Esophagus muscularis mucosa (tissue), 3 donors: Measurements from ENCODE around the gene TBCD.

Source experiments
- POLR2AphosphoS5 ChIP-seq, 2 donors: sonication (generic); formaldehyde crosslinking; IDR thresholded peaks; one replicate each; pipeline ENCODE4 v1.6.1; 2017; ENCODE audit warnings: antibody characterized with exemption in 2 of 2
- TF ChIP-seq, protein P1 (sequence below), 3 experiments: fragments of 200-600 bp in 2 of 3; fragments of 450-650 bp in 1 of 3; sonication (generic) in 2 of 3; IDR thresholded peaks; one replicate each; pipeline ENCODE4 v1.5.1; 2017 to 2019; ENCODE audit warnings: antibody characterized with exemption in 3 of 3, mild to moderate bottlenecking in 2 of 3, moderate library complexity in 1 of 3

DNA sequence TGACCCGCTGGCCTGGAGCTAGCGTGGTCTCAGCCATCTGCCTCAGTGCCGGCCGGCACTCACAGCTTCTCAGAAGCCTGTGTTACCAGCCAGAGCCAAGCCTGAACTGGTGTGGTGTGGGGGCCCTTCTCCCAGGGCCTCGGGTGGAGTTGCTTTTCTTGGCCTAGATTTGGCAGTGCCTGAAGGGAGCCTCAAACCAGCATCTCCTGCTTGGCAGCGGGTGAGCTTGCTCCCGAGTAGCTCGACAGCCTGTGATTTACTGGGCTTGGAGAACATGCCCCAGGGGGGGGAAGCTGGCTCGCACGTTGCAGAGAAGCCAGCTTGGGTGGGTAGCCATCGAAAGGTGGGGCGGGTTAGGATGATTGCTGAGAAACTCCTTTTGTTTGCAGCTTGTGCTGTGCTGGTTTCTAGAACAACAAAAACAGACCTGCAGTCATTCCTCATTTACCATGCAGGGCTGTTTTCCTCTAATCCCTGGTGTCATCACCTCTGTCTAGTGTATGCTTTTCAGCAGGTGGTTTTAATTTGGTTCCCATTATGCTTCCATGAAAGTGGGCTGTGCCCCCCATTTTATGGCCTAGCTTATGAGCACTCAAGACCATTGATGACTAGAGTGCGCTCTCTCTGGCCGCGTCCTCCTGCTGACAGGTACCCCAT is 42.2 kb downstream of the TBCD start:
- TF ChIP-seq, protein P1, sequence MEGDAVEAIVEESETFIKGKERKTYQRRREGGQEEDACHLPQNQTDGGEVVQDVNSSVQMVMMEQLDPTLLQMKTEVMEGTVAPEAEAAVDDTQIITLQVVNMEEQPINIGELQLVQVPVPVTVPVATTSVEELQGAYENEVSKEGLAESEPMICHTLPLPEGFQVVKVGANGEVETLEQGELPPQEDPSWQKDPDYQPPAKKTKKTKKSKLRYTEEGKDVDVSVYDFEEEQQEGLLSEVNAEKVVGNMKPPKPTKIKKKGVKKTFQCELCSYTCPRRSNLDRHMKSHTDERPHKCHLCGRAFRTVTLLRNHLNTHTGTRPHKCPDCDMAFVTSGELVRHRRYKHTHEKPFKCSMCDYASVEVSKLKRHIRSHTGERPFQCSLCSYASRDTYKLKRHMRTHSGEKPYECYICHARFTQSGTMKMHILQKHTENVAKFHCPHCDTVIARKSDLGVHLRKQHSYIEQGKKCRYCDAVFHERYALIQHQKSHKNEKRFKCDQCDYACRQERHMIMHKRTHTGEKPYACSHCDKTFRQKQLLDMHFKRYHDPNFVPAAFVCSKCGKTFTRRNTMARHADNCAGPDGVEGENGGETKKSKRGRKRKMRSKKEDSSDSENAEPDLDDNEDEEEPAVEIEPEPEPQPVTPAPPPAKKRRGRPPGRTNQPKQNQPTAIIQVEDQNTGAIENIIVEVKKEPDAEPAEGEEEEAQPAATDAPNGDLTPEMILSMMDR (IDR thresholded peaks at IDR 0.05), result no peak
- no peak for TF ChIP-seq POLR2AphosphoS5 (IDR thresholded peaks at IDR 0.05)
